Measurements from ENCODE around the gene FAM229A.

GRCh38 chr1:32393832-32394140 is 31.5 kb upstream of the FAM229A start:
- no peak for TF ChIP-seq ZNF274 (IDR thresholded peaks at IDR 0.05; ENCODE audit: borderline replicate concordance, extremely low read depth, low read length)
- no peak for TF ChIP-seq CTCF (IDR thresholded peaks at IDR 0.05; ENCODE audit: control extremely low read depth in 1 of 3, insufficient read depth in 1 of 3, low read depth in 1 of 3, low read length in 3 of 3)
- no peak for TF ChIP-seq POLR2A (IDR thresholded peaks at IDR 0.05; ENCODE audit: control extremely low read depth in 1 of 2, low read depth in 2 of 2, low read length in 2 of 2)
- no peak for TF ChIP-seq SUZ12 (IDR thresholded peaks at IDR 0.05; ENCODE audit: low read length)
- no peak for TF ChIP-seq CBX8 (IDR thresholded peaks at IDR 0.05; ENCODE audit: borderline replicate concordance, low read depth, low read length)
- TF ChIP-seq POLR2AphosphoS5 (IDR thresholded peaks at IDR 0.05; ENCODE audit: low read depth, low read length): no peak; the same call in 1 of the 2 replicates
- no peak for TF ChIP-seq CREB1 (IDR thresholded peaks at IDR 0.05)
- TF ChIP-seq TCF12 (IDR thresholded peaks at IDR 0.05; ENCODE audit: low read depth, low read length): no peak
- no peak for TF ChIP-seq USF2 (IDR thresholded peaks at IDR 0.05; ENCODE audit: low read length)
- no peak for TF ChIP-seq RNF2 (IDR thresholded peaks at IDR 0.05; ENCODE audit: borderline replicate concordance, low read depth, low read length, missing control alignments, poor library complexity, severe bottlenecking)
- no peak for TF ChIP-seq RFX5 (IDR thresholded peaks at IDR 0.05; ENCODE audit: borderline replicate concordance, low read depth, low read length)
- no peak for TF ChIP-seq EGR1 (IDR thresholded peaks at IDR 0.05; ENCODE audit: borderline replicate concordance, low read depth, low read length)
- no peak for TF ChIP-seq ASH2L (IDR thresholded peaks at IDR 0.05; ENCODE audit: low read length)
